K562 (cell line): ENCODE results near the gene FGFBP2.

Experiments
- CTCF ChIP-seq, 3 experiments: IDR thresholded peaks in 2 of 3; conservative IDR thresholded peaks in 1 of 3; 2 replicates each; pipeline ENCODE4 v1.5.1; 2011 to 2012; ENCODE audit warnings: low read length in 3 of 3, mild to moderate bottlenecking in 3 of 3, control low read depth in 2 of 3, improper control_type of control experiment in 1 of 3, inconsistent platforms in 1 of 3, low read depth in 1 of 3, mixed read lengths in 1 of 3, moderate library complexity in 1 of 3; ENCODE audit not compliant: insufficient read depth in 2 of 3
- JUND ChIP-seq, 2 experiments: IDR thresholded peaks; 2 replicates in 1 of 2; 3 replicates in 1 of 2; pipeline ENCODE4 v1.6.1; 2011; ENCODE audit warnings: borderline replicate concordance in 2 of 2, low read depth in 2 of 2, low read length in 2 of 2, improper control_type of control experiment in 1 of 2, missing biosample characterization in 1 of 2, missing genetic modification characterization in 1 of 2, missing genetic modification reagents in 1 of 2
- MAFF ChIP-seq: IDR thresholded peaks from 2 replicates; pipeline ENCODE4 v1.6.1; 2012; ENCODE audit warnings: low read length, improper control_type of control experiment
- MAFK ChIP-seq: IDR thresholded peaks from 2 replicates; pipeline ENCODE4 v1.6.1; 2011; ENCODE audit warnings: low read length, improper control_type of control experiment
- POLR2A ChIP-seq: fragments of 450-650 bp; conservative IDR thresholded peaks from 2 replicates; pipeline ENCODE4 v1.6.1; 2016
- RAD21 ChIP-seq, 2 experiments: fragments of 250-450 bp in 1 of 2; fragments of 450-650 bp in 1 of 2; sonication (Bioruptor Pico) in 1 of 2; formaldehyde crosslinking in 1 of 2; IDR thresholded peaks in 1 of 2; conservative IDR thresholded peaks in 1 of 2; 2 replicates each; pipeline versions ENCODE4 v1.4.0 to v1.8.0; 2020 to 2022; ENCODE audit warnings: mild to moderate bottlenecking in 2 of 2, moderate library complexity in 1 of 2
- SMAD1 ChIP-seq: fragments of 150-350 bp; IDR thresholded peaks from 2 replicates; pipeline ENCODE4 v1.6.1; 2014; ENCODE audit warnings: low read length, low read depth; ENCODE audit not compliant: partially characterized antibody
- ZNF165 ChIP-seq: fragments of 250-450 bp; sonication (Bioruptor Pico); IDR thresholded peaks from 2 replicates; pipeline ENCODE4 v1.4.0; 2020; ENCODE audit warnings: borderline replicate concordance

GRCh38 chr4:15914291-15914690 is 48.7 kb downstream of the FGFBP2 start:
- TF ChIP-seq RAD21 (CRISPR knock-in tag; conservative IDR thresholded peaks at IDR 0.05 in 1 of 2, IDR thresholded peaks at IDR 0.05 in 1 of 2) (no peak), JUND (IDR thresholded peaks at IDR 0.05; ENCODE audit: borderline replicate concordance, low read depth, low read length) (no peak), JUND (tag; IDR thresholded peaks at IDR 0.05; ENCODE audit: borderline replicate concordance, low read depth, low read length) (no peak), MAFF (no peak), CTCF (IDR thresholded peaks at IDR 0.05 in 2 of 3, conservative IDR thresholded peaks at IDR 0.05 in 1 of 3; ENCODE audit: insufficient read depth in 2 of 3, low read depth in 1 of 3, low read length in 3 of 3) (no peak), SMAD1 (no peak), POLR2A (no peak), ZNF165 (CRISPR knock-in tag) (no peak), MAFK (no peak)
